ENCODE results near the gene EIF4EBP2. TPM values are rescaled to one million over a fixed set of nuclear protein-coding genes. Genes with fewer than 3 reads are reported as not detected.

Gene EIF4EBP2
- polyA plus RNA-seq, 4 donors: 71.0 to 86.3 (median 80.1) TPM

- DNase-seq (ENCODE audit: low read depth in 4 of 4, low spot score in 2 of 4): no peak
These were observed 54.5 kb downstream of the EIF4EBP2 start for GRCh38 chr10:70458329-70459060.

GRCh38 chr10:70459061-70459773 is 55.3 kb downstream of the EIF4EBP2 start:
- DNase-seq (ENCODE audit: low read depth in 4 of 4, low spot score in 2 of 4): no peak

- DNase-seq (ENCODE audit: low read depth in 4 of 4, low spot score in 2 of 4): no peak
These were observed 56.0 kb downstream of the EIF4EBP2 start for GRCh38 chr10:70459774-70460490.

- no peak for DNase-seq (ENCODE audit: low read depth in 4 of 4, low spot score in 2 of 4)
These were observed 57.7 kb downstream of the EIF4EBP2 start for GRCh38 chr10:70461397-70462348.

- DNase-seq (ENCODE audit: low read depth in 4 of 4, low spot score in 2 of 4): no peak
These were observed 58.5 kb downstream of the EIF4EBP2 start for GRCh38 chr10:70462349-70462984.

- no peak for DNase-seq (ENCODE audit: low read depth in 4 of 4, low spot score in 2 of 4)
These were observed 61.3 kb downstream of the EIF4EBP2 start for GRCh38 chr10:70465278-70465677.

- DNase-seq (ENCODE audit: low read depth in 4 of 4, low spot score in 2 of 4): no peak
These were observed 61.9 kb downstream of the EIF4EBP2 start for GRCh38 chr10:70465832-70466231.

- DNase-seq (ENCODE audit: low read depth in 4 of 4, low spot score in 2 of 4): no peak
These were observed 63.0 kb downstream of the EIF4EBP2 start for GRCh38 chr10:70466951-70467350.

GRCh38 chr10:70472799-70473454 is 69.0 kb downstream of the EIF4EBP2 start:
- DNase-seq (ENCODE audit: low read depth in 4 of 4, low spot score in 2 of 4): no peak

GRCh38 chr10:70474780-70475179 is 70.8 kb downstream of the EIF4EBP2 start:
- no peak for DNase-seq (ENCODE audit: low read depth in 4 of 4, low spot score in 2 of 4)

GRCh38 chr10:70475661-70476060 is 71.7 kb downstream of the EIF4EBP2 start:
- DNase-seq (ENCODE audit: low read depth in 4 of 4, low spot score in 2 of 4): no peak

- DNase-seq (ENCODE audit: low read depth in 4 of 4, low spot score in 2 of 4): no peak
These were observed 72.5 kb downstream of the EIF4EBP2 start for GRCh38 chr10:70476249-70477035.

GRCh38 chr10:70477661-70478162 is 73.8 kb downstream of the EIF4EBP2 start:
- no peak for DNase-seq (ENCODE audit: low read depth in 4 of 4, low spot score in 2 of 4)

Other genes with a start within 250 kb of the EIF4EBP2 start
- gene SAR1A, start 233.6 kb upstream of the EIF4EBP2 start, polyA plus RNA-seq (ENCODE audit: insufficient read length in 4 of 4): 100 to 1,000 TPM; 100 to 124 (median 104) TPM
- 100 to 1,000 TPM in 1 of 4 donors, 10 to 100 TPM in 3; 75.7 to 101 (median 92.6) TPM for gene PPA1, start 170.7 kb upstream of the EIF4EBP2 start, polyA plus RNA-seq (ENCODE audit: insufficient read length in 4 of 4)
- under 1 TPM; 0.10 to 0.22 (median 0.15) TPM for gene NPFFR1, start 120.1 kb upstream of the EIF4EBP2 start, polyA plus RNA-seq (ENCODE audit: insufficient read length in 4 of 4)
- gene LRRC20, start 21.5 kb upstream of the EIF4EBP2 start, polyA plus RNA-seq (ENCODE audit: insufficient read length in 4 of 4): 10 to 100 TPM in 3 of 4 donors, 1 to 10 TPM in 1; 8.4 to 12.4 (median 10.3) TPM
- gene NODAL, start 37.5 kb downstream of the EIF4EBP2 start, polyA plus RNA-seq (ENCODE audit: insufficient read length in 4 of 4): under 1 TPM; 0.13 to 0.61 (median 0.34) TPM
- 10 to 100 TPM; 10.5 to 13.3 (median 12.0) TPM for gene PALD1, start 74.6 kb downstream of the EIF4EBP2 start, polyA plus RNA-seq (ENCODE audit: insufficient read length in 4 of 4)
- gene PRF1, start 198.6 kb downstream of the EIF4EBP2 start, polyA plus RNA-seq (ENCODE audit: insufficient read length in 4 of 4): 1 to 10 TPM in 1 of 4 donors, under 1 TPM in 3; 0.33 to 1.1 (median 0.67) TPM

Data from left renal cortex interstitium (tissue), 4 donors.